ENCODE results near the gene SP6. TPM values are rescaled to one million over a fixed set of nuclear protein-coding genes. Genes with fewer than 3 reads are reported as not detected.

SP6 gene
- total RNA-seq, 1 donor from 2014 or later, result 0.15 TPM

- DNase-seq, result no peak
- intact Hi-C loops (cut with micrococcal nuclease), result no loop called here
Measured at GRCh38 chr17:47806026-47806912, 44.7 kb downstream of the SP6 start.

GRCh38 chr17:47804461-47804860 lies 46.5 kb downstream of the SP6 start:
- ATAC-seq, result no peak
- intact Hi-C loops (cut with micrococcal nuclease), result no loop called here
- no peak for DNase-seq

More at GRCh38 chr17:47806026-47806912, 44.7 kb downstream of the SP6 start:
- peak; percentile 6 for ATAC-seq

- ATAC-seq, result no peak
- intact Hi-C loops (cut with micrococcal nuclease), result no loop called here
Measured at GRCh38 chr17:47803751-47804150, 47.2 kb downstream of the SP6 start.

GRCh38 chr17:47803201-47803600 lies 47.8 kb downstream of the SP6 start:
- intact Hi-C loops (cut with micrococcal nuclease), result no loop called here
- ATAC-seq (no peak), DNase-seq (no peak)

More at GRCh38 chr17:47803751-47804150, 47.2 kb downstream of the SP6 start:
- DNase-seq, result no peak

- ATAC-seq (peak; percentile 58), DNase-seq (no peak)
- intact Hi-C loops (cut with micrococcal nuclease), result no loop called here
Measured at GRCh38 chr17:47802341-47803022, 48.5 kb downstream of the SP6 start.

- DNase-seq (no peak), ATAC-seq (no peak)
- intact Hi-C loops (cut with micrococcal nuclease), result no loop called here
Measured at GRCh38 chr17:47801906-47802305, 49.1 kb downstream of the SP6 start.

GRCh38 chr17:47801176-47801765 lies 49.7 kb downstream of the SP6 start:
- ATAC-seq (no peak), DNase-seq (no peak)
- intact Hi-C loops (cut with micrococcal nuclease), result no loop called here

- ATAC-seq (no peak), DNase-seq (no peak)
- intact Hi-C loops (cut with micrococcal nuclease), result no loop called here
Measured at GRCh38 chr17:47800686-47801085, 50.3 kb downstream of the SP6 start.

- no peak for ATAC-seq
- intact Hi-C loops (cut with micrococcal nuclease), result no loop called here
- no peak for DNase-seq
Measured at GRCh38 chr17:47797797-47798196, 53.2 kb downstream of the SP6 start.

Other genes with a start within 250 kb of the SP6 start
- gene KPNB1, start 201.2 kb downstream of the SP6 start, total RNA-seq, result 169 TPM
- gene TBKBP1, start 157.0 kb downstream of the SP6 start, total RNA-seq, result 15.9 TPM
- gene TBX21, start 117.9 kb downstream of the SP6 start, total RNA-seq, result 0.40 TPM
- gene OSBPL7, start 29.4 kb downstream of the SP6 start, total RNA-seq, result 4.0 TPM
- gene MRPL10, start 19.6 kb downstream of the SP6 start, total RNA-seq, result 53.5 TPM
- not detected for gene LRRC46, start 19.5 kb downstream of the SP6 start, total RNA-seq
- gene SCRN2, start 9.9 kb downstream of the SP6 start, total RNA-seq, result 33.8 TPM
- 14.1 TPM for gene SP2, start 45.1 kb upstream of the SP6 start, total RNA-seq
- 31.3 TPM for gene PNPO, start 90.4 kb upstream of the SP6 start, total RNA-seq
- gene PRR15L, start 106.7 kb upstream of the SP6 start, total RNA-seq, result not detected
- gene CDK5RAP3, start 120.0 kb upstream of the SP6 start, total RNA-seq, result 50.8 TPM
- gene COPZ2, start 186.6 kb upstream of the SP6 start, total RNA-seq, result 58.2 TPM
- 886 TPM for gene NFE2L1, start 197.2 kb upstream of the SP6 start, total RNA-seq

All from left ventricle myocardium superior (tissue), 1 donor.